Jurkat, Clone E6-1 (cell line): Measurements from ENCODE around the gene GPBP1.
"Not testable (repeated sequence)": the region's sequence is repeated elsewhere in the genome, so short reads cannot be mapped to it uniquely, and the experiment has no call there.

ENCODE experiments used
- DNase-seq: peaks from one replicate; pipeline ENCODE4 v3.0.0-alpha.2; 2011; ENCODE audit warnings: low read depth, low spot score
- H3K4me3 ChIP-seq: 2 replicates; pipeline ENCODE4 v1.5.1; 2011; ENCODE audit warnings: mild to moderate bottlenecking, low read length, control low read depth, moderate library complexity

The GPBP1 gene

GRCh38 chr5:57249265-57249874 lies 75.5 kb downstream of the GPBP1 start:
- no peak for DNase-seq
- no peak overlapping the region for H3K4me3 ChIP-seq

GRCh38 chr5:57258052-57258451 lies 84.2 kb downstream of the GPBP1 start:
- no peak for DNase-seq

GRCh38 chr5:57258943-57259342 lies 85.1 kb downstream of the GPBP1 start:
- DNase-seq = no peak
- no peak overlapping the region for H3K4me3 ChIP-seq

More at GRCh38 chr5:57258052-57258451, 84.2 kb downstream of the GPBP1 start:
- H3K4me3 ChIP-seq = no peak overlapping the region

- H3K4me3 ChIP-seq = no peak overlapping the region
- DNase-seq = no peak
Measured at GRCh38 chr5:57259704-57260103, 85.8 kb downstream of the GPBP1 start.

- DNase-seq = no peak
- no peak overlapping the region for H3K4me3 ChIP-seq
Measured at GRCh38 chr5:57262541-57262940, 88.7 kb downstream of the GPBP1 start.

DNA sequence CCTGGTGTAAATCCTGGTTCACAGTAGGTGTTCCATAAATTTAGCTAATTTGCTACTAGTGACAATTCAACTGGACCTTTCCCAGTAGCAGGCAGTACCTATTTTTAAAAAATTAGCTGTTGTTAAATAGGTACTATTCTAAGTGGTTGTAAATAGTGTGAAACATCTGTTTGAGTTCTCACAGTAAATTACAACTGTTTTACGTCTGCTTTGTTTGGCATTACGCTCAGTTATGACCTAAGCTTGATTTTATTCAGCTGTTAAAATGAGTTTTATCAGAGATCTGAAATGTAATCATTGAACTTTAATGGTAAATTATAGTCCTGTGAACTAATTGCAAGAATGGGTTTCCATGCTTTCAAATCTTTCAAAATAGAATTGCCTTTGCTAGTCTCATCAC lies 93.9 kb downstream of the GPBP1 start:
- H3K4me3 ChIP-seq = no peak overlapping the region
- no peak for DNase-seq

GRCh38 chr5:57276353-57276752 lies 102.5 kb downstream of the GPBP1 start:
- DNase-seq = no peak
- H3K4me3 ChIP-seq = no peak overlapping the region

DNA sequence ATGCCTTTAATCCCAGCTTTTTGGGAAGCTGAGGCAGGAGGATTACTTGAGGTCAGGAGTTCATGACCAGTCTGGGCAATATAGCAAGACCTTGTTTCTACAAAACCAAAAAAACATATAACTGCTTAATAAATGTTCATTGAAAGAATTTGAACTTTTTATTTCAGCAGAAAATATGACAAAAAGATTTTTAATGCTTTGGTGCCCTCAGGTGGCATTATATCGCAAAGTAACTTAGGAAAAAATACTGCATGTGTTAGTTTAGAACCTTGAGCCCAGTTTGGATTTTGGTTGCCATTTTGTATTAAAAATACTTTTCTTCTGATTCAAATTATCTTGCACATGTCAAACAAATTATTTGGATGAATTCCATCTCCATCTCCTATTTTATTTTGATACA lies 103.2 kb downstream of the GPBP1 start:
- DNase-seq = peak; percentile 14
- no peak overlapping the region for H3K4me3 ChIP-seq

DNA sequence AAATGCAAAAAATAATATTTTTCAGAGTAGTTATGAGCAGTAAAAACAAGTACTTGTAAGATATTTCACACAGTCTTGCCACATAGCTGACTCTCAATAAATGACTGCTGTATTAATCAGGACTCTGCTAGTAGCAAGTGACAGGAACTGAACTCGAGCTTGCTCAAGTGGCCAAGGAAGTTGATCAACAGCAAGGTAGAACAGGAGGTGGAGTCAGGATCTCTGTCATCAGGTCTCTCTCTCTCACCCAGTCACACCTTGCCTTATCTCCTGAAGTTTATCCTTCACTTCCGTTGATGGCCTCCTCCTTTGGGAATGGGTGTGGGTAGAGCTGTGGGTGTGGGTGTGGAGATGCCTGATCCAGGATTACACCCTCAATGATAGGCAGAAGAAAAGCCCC lies 107.0 kb downstream of the GPBP1 start:
- no peak overlapping the region for H3K4me3 ChIP-seq
- no peak for DNase-seq

DNA sequence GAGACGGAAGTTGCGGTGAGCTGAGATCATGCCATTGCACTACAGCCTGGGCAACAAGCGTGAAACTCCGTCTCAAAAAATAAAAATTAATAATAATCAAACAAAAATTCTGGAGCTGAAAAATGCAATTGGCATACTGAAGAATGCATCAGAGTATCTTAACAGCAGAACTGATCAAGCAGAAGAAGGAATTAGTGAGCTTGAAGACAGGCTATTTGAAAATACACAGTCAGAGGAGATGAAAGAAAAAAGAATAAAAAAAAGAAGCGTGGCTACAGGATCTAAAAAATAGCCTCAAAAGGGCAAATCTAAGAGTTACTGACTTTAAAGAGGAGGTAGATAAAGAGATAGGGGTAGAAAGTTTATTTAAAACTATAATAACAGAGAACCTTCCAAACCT lies 111.2 kb downstream of the GPBP1 start:
- not testable (repeated sequence) for DNase-seq, H3K4me3 ChIP-seq

GRCh38 chr5:57291894-57292293 lies 118.0 kb downstream of the GPBP1 start:
- H3K4me3 ChIP-seq = no peak overlapping the region
- DNase-seq = no peak

GRCh38 chr5:57292336-57292735 lies 118.5 kb downstream of the GPBP1 start:
- no peak overlapping the region for H3K4me3 ChIP-seq
- no peak for DNase-seq

DNA sequence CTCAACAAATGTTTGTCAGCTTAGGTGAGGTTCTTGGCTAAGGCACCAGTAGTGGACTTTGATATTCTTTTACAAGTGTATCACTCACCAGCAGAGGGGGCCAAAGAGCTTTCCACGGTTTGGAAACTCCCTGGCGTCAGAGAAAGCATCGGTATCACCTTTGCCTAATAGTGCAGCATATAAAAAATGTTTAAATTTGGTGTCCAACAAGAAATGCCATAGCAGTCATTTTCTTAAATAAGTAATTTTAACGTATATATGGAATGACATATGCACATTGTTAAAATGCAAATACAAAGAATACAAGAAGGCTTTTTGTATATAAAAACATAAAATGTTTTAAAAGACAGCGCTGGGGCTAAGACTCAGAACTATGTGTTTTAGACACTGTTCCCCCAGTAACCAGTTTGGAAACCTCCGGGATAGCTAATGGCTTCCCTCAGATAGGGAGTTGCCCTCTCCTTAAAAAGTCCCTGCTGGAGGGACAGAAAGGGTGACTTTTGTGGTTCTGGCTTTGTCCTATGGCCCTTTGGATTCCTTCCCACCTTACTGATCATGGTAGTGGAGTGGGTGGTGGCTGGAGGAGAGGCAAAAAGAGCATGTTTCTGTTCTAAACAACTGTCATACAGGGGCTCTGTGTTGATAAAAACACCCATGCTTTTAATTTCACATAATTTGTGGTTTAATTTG lies 124.6 kb downstream of the GPBP1 start:
- peak overlapping the region; percentile 15; the same call in 1 of the 2 replicates for H3K4me3 ChIP-seq
- peak; percentile 74 for DNase-seq

GRCh38 chr5:57298985-57299491 lies 125.2 kb downstream of the GPBP1 start:
- peak; percentile 81 for DNase-seq

DNA sequence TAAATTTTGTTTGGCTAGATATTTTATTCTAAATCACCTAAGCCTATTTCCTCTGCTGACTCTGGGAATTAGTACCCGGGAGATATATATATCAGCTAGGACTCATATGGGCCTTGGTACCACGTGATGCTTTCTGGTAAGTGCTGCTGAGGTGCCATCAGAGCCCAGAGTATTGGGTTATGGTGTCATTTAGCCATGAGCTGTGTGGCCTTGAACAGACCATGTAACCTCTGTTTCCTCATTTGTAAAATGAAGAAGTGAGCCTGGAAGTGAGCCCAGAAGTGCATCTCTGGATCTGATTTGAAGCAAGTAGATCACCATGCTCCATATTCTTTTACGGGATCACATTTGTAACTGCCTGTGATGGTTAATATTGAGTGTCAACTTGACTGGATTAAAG lies 126.1 kb downstream of the GPBP1 start:
- H3K4me3 ChIP-seq = no peak overlapping the region
- DNase-seq = no peak

More at GRCh38 chr5:57298985-57299491, 125.2 kb downstream of the GPBP1 start:
- H3K4me3 ChIP-seq = peak overlapping the region; percentile 39

- DNase-seq = peak; percentile 80
- no peak overlapping the region for H3K4me3 ChIP-seq
Measured at GRCh38 chr5:57302164-57302563, 128.3 kb downstream of the GPBP1 start.

GRCh38 chr5:57302643-57303042 lies 128.8 kb downstream of the GPBP1 start:
- no peak for DNase-seq
- no peak overlapping the region for H3K4me3 ChIP-seq

DNA sequence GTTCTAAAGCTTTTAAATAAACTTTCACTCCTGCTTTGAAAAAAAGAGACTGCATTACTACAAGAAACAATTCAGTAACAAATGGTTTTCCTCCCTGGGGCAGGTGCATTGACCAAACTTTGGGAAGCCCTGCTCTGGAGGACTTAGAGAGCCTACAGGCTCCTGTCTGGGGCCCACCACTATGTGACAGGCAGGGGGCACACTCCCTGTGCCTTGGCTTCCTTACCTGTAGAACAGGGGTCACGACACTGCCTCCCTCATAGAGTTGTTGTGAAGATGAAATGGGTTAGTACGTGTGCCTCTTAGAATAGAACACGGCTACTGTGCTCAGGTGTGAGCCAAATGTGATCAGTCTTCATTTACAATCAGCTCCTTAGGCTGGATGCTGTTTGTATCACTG lies 130.1 kb downstream of the GPBP1 start:
- no peak overlapping the region for H3K4me3 ChIP-seq
- no peak for DNase-seq

DNA sequence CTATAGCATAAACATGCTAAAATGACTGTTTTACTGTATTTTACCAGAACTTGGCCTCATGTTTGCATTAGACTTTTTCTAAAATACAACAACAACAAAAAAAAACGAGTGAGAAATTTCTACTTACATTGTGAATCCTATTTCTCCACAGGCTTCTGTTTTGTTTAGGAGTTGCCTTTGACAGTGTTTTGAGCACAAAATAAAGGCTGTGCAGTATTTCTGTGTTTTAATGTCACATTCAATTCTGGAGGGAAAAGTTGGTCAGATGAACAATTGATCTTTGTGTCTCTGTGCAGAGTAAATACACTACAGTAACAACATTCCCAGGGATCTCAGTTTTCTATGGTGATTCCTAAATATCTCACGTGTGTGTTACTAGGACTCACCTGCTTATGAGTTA lies 131.1 kb downstream of the GPBP1 start:
- no peak overlapping the region for H3K4me3 ChIP-seq
- no peak for DNase-seq

- no peak overlapping the region for H3K4me3 ChIP-seq
- no peak for DNase-seq
Measured at GRCh38 chr5:57306359-57306758, 132.5 kb downstream of the GPBP1 start.

- no peak overlapping the region for H3K4me3 ChIP-seq
Measured at GRCh38 chr5:57307516-57307915, 133.7 kb downstream of the GPBP1 start.

More at GRCh38 chr5:57307516-57307915, 133.7 kb downstream of the GPBP1 start:
- DNase-seq = no peak
